ENCODE data around the gene SELENOO. TPM values are rescaled to one million over a fixed set of nuclear protein-coding genes. Genes with fewer than 3 reads are reported as not detected.

SELENOO gene
- 10 to 100 TPM; 36.1 to 66.6 (median 44.8) TPM for total RNA-seq

- WGBS, 2 donors = 0 to 1% methylated on average over 23 to 55 of the region's 105 CpGs
- peak; percentile 82 to 83 for DNase-seq (ENCODE audit: low spot score in 2 of 2)
- Histone ChIP-seq H3K4me3 (peak within 1 kb of the TSS; percentile 62 to 80 (median 70)), H3K4me1 (peaks cover 0 to 41% (median 19%) of the 10 kb centered on the region in 4 donors), H3K36me3 (peaks cover 0 to 48% (median 0%) of the 10 kb centered on the region in 3 donors), H3K27me3 (no peaks in the 10 kb centered on the region), H3K27ac (peak within 1 kb of the TSS; percentile 69 to 92 (median 84)), H3K9me3 (no peaks in the 10 kb centered on the region)
- TF ChIP-seq CTCF (IDR thresholded peaks at IDR 0.05) (no peak), EP300 (IDR thresholded peaks at IDR 0.05) (peak; percentile 49 to 85), POLR2A (IDR thresholded peaks at IDR 0.05) (peak; percentile 56 to 90)
These were observed at the start of gene SELENOO for GRCh38 chr22:50200461-50201190. SELENOO (plus strand) TSS chr22:50201011; CDS start chr22:50201037, 26 bp downstream.

GRCh38 chr22:50151571-50152537, 49.0 kb upstream of the SELENOO start:
- no peaks in the 10 kb centered on the region for H3K36me3 ChIP-seq
- H3K4me1 ChIP-seq = peaks cover 0 to 7% (median 0%) of the 10 kb centered on the region in 4 donors
- H3K9me3 ChIP-seq = no peaks in the 10 kb centered on the region
- H3K27ac ChIP-seq = no peak overlapping the region
- TF ChIP-seq POLR2A (IDR thresholded peaks at IDR 0.05) (no peak), CTCF (IDR thresholded peaks at IDR 0.05) (no peak), EP300 (IDR thresholded peaks at IDR 0.05) (no peak)
- no peaks in the 10 kb centered on the region for H3K27me3 ChIP-seq
- no peak overlapping the region for H3K4me3 ChIP-seq
- 77 to 84% methylated on average over 31 of the region's 33 CpGs for WGBS, 2 donors
- DNase-seq (ENCODE audit: low spot score in 2 of 2) = no peak

- TF ChIP-seq EP300 (IDR thresholded peaks at IDR 0.05) (no peak), CTCF (IDR thresholded peaks at IDR 0.05) (no peak), POLR2A (IDR thresholded peaks at IDR 0.05) (no peak)
- Histone ChIP-seq H3K4me1 (no peaks in the 10 kb centered on the region), H3K27me3 (no peaks in the 10 kb centered on the region), H3K4me3 (no peak overlapping the region), H3K9me3 (no peaks in the 10 kb centered on the region), H3K27ac (no peak overlapping the region), H3K36me3 (no peaks in the 10 kb centered on the region)
- 75 to 84% methylated on average over 21 to 22 of the region's 25 CpGs for WGBS, 2 donors
- DNase-seq (ENCODE audit: low spot score in 2 of 2) = no peak
These were observed 47.6 kb upstream of the SELENOO start for GRCh38 chr22:50153056-50153755.

GRCh38 chr22:50153756-50154140, 47.1 kb upstream of the SELENOO start:
- Histone ChIP-seq H3K4me3 (no peak overlapping the region), H3K27ac (no peak overlapping the region), H3K27me3 (no peaks in the 10 kb centered on the region), H3K36me3 (no peaks in the 10 kb centered on the region), H3K4me1 (no peaks in the 10 kb centered on the region), H3K9me3 (no peaks in the 10 kb centered on the region)
- no peak for TF ChIP-seq EP300 (IDR thresholded peaks at IDR 0.05)
- 85 to 87% methylated on average over 7 of the region's 7 CpGs for WGBS, 2 donors
- DNase-seq (ENCODE audit: low spot score in 2 of 2) = no peak

GRCh38 chr22:50157709-50158375, 43.0 kb upstream of the SELENOO start:
- H3K36me3 ChIP-seq = no peaks in the 10 kb centered on the region
- H3K4me1 ChIP-seq = no peaks in the 10 kb centered on the region
- 73 to 82% methylated on average over 21 of the region's 21 CpGs for WGBS, 2 donors
- H3K27me3 ChIP-seq = peaks cover 0 to 4% of the 10 kb centered on the region in 2 donors
- TF ChIP-seq EP300 (IDR thresholded peaks at IDR 0.05) = no peak
- TF ChIP-seq CTCF (IDR thresholded peaks at IDR 0.05) = no peak
- no peak for TF ChIP-seq POLR2A (IDR thresholded peaks at IDR 0.05)
- no peaks in the 10 kb centered on the region for H3K9me3 ChIP-seq
- DNase-seq (ENCODE audit: low spot score in 2 of 2) = no peak
- no peak overlapping the region for H3K4me3 ChIP-seq
- H3K27ac ChIP-seq = no peak overlapping the region

Measured in tibial nerve (tissue), 4 donors.